B cell (primary cell): ENCODE measurements around the gene ZEB2. TPM values are rescaled to one million over a fixed set of nuclear protein-coding genes. Genes with fewer than 3 reads are reported as not detected.

ENCODE experiments used
- ATAC-seq: fragments of 200-7000 bp; cut with Tn5 transposase; one replicate; pipeline ENCODE4 v1.10.0; 2021; ENCODE audit warnings: low read depth, mild to moderate bottlenecking, moderate number of reproducible peaks, moderate library complexity
- CTCF ChIA-PET: fragments of 350-600 bp; sonication (Branson Sonifier 250); formaldehyde crosslinking; loops from one replicate; lab custom pipeline; 2021; ENCODE audit warnings: antibody characterized with exemption, inconsistent platforms; lab: Charles Lee
- POLR2A ChIA-PET: fragments of 350-600 bp; sonication (Branson Sonifier 250); formaldehyde crosslinking; loops from one replicate; lab custom pipeline; 2021; ENCODE audit warnings: antibody characterized with exemption; lab: Charles Lee
- DNase-seq: peaks from one replicate; pipeline ENCODE4 v3.0.0; 2013
- H2AFZ ChIP-seq: 2 replicates; pipeline ENCODE4 v1.6.1; 2012; ENCODE audit warnings: mild to moderate bottlenecking, low read depth, low read length; ENCODE audit not compliant: insufficient read depth, poor library complexity, severe bottlenecking
- H3K27ac ChIP-seq, 2 donors: 1 replicate in 1 of 2; 2 replicates in 1 of 2; pipeline ENCODE4 v1.5.1; 2012 to 2013; ENCODE audit warnings: low read length in 2 of 2, mild to moderate bottlenecking in 2 of 2, moderate library complexity in 1 of 2
- H3K27me3 ChIP-seq, 4 experiments: fragments of 200-600 bp in 1 of 4; sonication (generic) in 1 of 4; replicated peaks in 1 of 4; 1 replicate in 2 of 4; 2 replicates in 2 of 4; pipeline versions ENCODE4 v1.6.1 to v1.7.0; 2013 to 2016; ENCODE audit warnings: low read length in 3 of 4, mild to moderate bottlenecking in 2 of 4, mixed read lengths in 1 of 4, moderate library complexity in 1 of 4; ENCODE audit not compliant: insufficient read depth in 4 of 4, control insufficient read depth in 3 of 4; ENCODE audit errors: control extremely low read depth in 1 of 4
- H3K36me3 ChIP-seq, 2 experiments: replicated peaks in 1 of 2; 1 replicate in 1 of 2; 2 replicates in 1 of 2; pipeline versions ENCODE4 v1.6.1 to v1.7.1; 2013; ENCODE audit warnings: low read length in 1 of 2; ENCODE audit not compliant: insufficient read depth in 2 of 2, control insufficient read depth in 1 of 2; ENCODE audit errors: control extremely low read depth in 1 of 2, extremely low read depth in 1 of 2
- H3K4me1 ChIP-seq, 2 donors: fragments of 200-600 bp in 1 of 2; sonication (generic) in 1 of 2; 1 replicate in 1 of 2; 2 replicates in 1 of 2; pipeline versions ENCODE4 v1.5.1 to v1.6.1; 2013 to 2017; ENCODE audit warnings: low read length in 2 of 2; ENCODE audit not compliant: control insufficient read depth in 2 of 2, insufficient read depth in 2 of 2
- H3K4me2 ChIP-seq: replicated peaks from 2 replicates; pipeline ENCODE3; 2012; ENCODE audit warnings: mild to moderate bottlenecking, low read depth, low read length; ENCODE audit not compliant: poor library complexity, severe bottlenecking
- H3K4me3 ChIP-seq, 5 experiments: fragments of 200-600 bp in 1 of 5; sonication (generic) in 1 of 5; 1 replicate in 3 of 5; 2 replicates in 2 of 5; pipeline versions ENCODE4 v1.5.1 to v1.7.0; 2011 to 2016; ENCODE audit warnings: low read length in 4 of 5, mild to moderate bottlenecking in 4 of 5, low read depth in 2 of 5, control low read depth in 1 of 5, moderate library complexity in 1 of 5; ENCODE audit not compliant: insufficient read depth in 1 of 5; ENCODE audit errors: control extremely low read depth in 1 of 5, extremely low read depth in 1 of 5
- H3K79me2 ChIP-seq: fragments of 200-600 bp; sonication (generic); one replicate; pipeline ENCODE4 v1.6.0; 2016; ENCODE audit warnings: low read length; ENCODE audit not compliant: control insufficient read depth, insufficient read depth
- H3K9ac ChIP-seq: fragments of 200-600 bp; sonication (generic); 2 replicates; pipeline ENCODE4 v1.6.1; 2017; ENCODE audit warnings: mild to moderate bottlenecking, low read length, moderate library complexity
- H3K9me3 ChIP-seq, 3 donors: one replicate each; pipeline versions ENCODE4 v1.6.1 to v1.7.1; 2013; ENCODE audit warnings: low read length in 2 of 3; ENCODE audit not compliant: control insufficient read depth in 2 of 3, insufficient read depth in 1 of 3; ENCODE audit errors: control extremely low read depth in 1 of 3
- H4K20me1 ChIP-seq: 2 replicates; pipeline ENCODE4 v1.6.0; 2012; ENCODE audit warnings: mild to moderate bottlenecking, low read length; ENCODE audit not compliant: insufficient read depth, control insufficient read depth, poor library complexity, severe bottlenecking
- H3K27ac Mint-ChIP-seq: one replicate; pipeline ENCODE4 v1.8.0; 2021; ENCODE audit warnings: mixed read lengths
- H3K27me3 Mint-ChIP-seq: one replicate; pipeline ENCODE4 v1.8.0; 2021; ENCODE audit warnings: mixed read lengths
- H3K4me1 Mint-ChIP-seq: one replicate; pipeline ENCODE4 v1.8.0; 2021; ENCODE audit warnings: mixed read lengths
- H3K4me3 Mint-ChIP-seq: one replicate; pipeline ENCODE4 v1.8.0; 2021; ENCODE audit warnings: mixed read lengths
- H3K9me3 Mint-ChIP-seq: one replicate; pipeline ENCODE4 v1.8.0; 2022; ENCODE audit warnings: mixed read lengths; ENCODE audit not compliant: insufficient read depth
- EZH2 ChIP-seq: IDR thresholded peaks from 2 replicates; pipeline ENCODE4 v1.6.1; 2012; ENCODE audit warnings: borderline replicate concordance, low read depth, mild to moderate bottlenecking, moderate library complexity, low read length; ENCODE audit not compliant: insufficient read depth, poor library complexity, severe bottlenecking
- WGBS: methylation state at CpG from one replicate; pipeline ENCODE4 v1.1.5; 2013; ENCODE audit warnings: missing lambda C conversion rate; ENCODE audit not compliant: insufficient coverage; 5-methylcytosine and 5-hydroxymethylcytosine counted together
- intact Hi-C: fragments of 100-400 bp; cut with micrococcal nuclease; formaldehyde crosslinking; loops from one replicate; pipeline ENCODE4 v1.10.0; 2022
- polyA plus RNA-seq: library from polyadenylated mRNA; depleted of rRNA; stranded (reverse); fragments of >200 nt; gene quantifications from 2 replicates; pipeline ENCODE4 v1.2.3, GENCODE V29; 2012
- total RNA-seq, 2 donors: library from RNA; stranded (reverse); fragments of 120-200 nt in 1 of 2; gene quantifications; 1 replicate in 1 of 2; 2 replicates in 1 of 2; pipeline versions ENCODE4 v1.2.3 to v1.2.4, GENCODE V29; 2013 to 2022
- TF ChIP-seq, protein P1 (sequence below): fragments of 200-600 bp; IDR thresholded peaks from one replicate; pipeline ENCODE4 v1.8.0; 2022; ENCODE audit warnings: antibody characterized with exemption, mild to moderate bottlenecking

Gene ZEB2
- total and polyA plus RNA-seq, 2 donors (not counting 1 experiment from before 2014, with no cell fraction given), result 56.3 to 217 TPM

DNA sequence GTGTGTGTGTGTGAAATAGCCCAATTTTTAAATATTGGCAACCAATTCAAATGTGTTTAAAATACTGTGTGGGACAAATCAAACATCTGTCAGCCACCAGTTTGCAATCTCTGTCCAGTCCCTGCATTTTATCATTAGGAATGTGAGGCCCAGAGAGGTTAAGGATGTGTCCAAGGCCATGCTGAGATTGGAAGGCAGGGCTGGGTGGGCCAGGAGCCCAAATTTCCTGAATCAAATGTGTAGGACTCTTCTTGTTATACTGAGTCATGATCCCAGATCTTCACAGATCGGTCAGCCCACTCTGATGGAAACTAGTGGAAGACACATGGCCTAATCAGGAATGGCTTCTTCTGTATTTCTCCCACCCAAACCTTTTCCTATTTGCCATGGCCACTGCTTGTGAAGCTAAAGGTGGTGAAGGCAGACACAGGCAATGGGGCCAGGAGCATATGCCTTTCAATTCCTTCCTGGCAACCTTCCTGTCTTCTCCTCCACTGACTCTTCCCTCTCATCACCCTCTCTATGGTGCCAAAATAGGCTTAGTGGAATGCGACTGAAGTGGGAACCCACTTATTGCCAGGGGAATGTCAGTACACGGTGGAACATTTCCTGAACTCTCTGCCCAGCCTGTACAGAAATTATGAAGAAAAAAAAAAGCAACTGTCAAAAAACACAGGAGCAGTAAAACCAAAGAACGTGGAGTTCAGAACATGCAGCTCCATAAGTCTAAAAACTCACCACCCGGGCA is 35.5 kb downstream of the ZEB2 start:
- Histone ChIP-seq H3K4me1 (peaks cover 13 to 17% of the 10 kb centered on the region in 2 donors), H3K9me3 (no peaks in the 10 kb centered on the region), H3K27ac (peak overlapping the region in 1 of 2 donors; percentile 18), H4K20me1 (peaks cover 88% of the 10 kb centered on the region), H2AFZ (no peak overlapping the region), H3K9ac (no peak overlapping the region), H3K4me2 (no peak overlapping the region), H3K4me3 (no peak overlapping the region), H3K27me3 (no peaks in the 10 kb centered on the region), H3K79me2 (peaks cover 100% of the 10 kb centered on the region), H3K36me3 (peaks cover 11% of the 10 kb centered on the region in 2 experiments)
- POLR2A ChIA-PET, result no interaction called here
- CTCF ChIA-PET, result no interaction called here
- no peaks in the 10 kb centered on the region for H3K9me3 Mint-ChIP-seq
- no peak for DNase-seq
- no peak overlapping the region for H3K4me3 Mint-ChIP-seq
- no peak overlapping the region for H3K27ac Mint-ChIP-seq
- peaks cover 52% of the 10 kb centered on the region for H3K4me1 Mint-ChIP-seq
- no peak for TF ChIP-seq EZH2
- TF ChIP-seq, protein P1, sequence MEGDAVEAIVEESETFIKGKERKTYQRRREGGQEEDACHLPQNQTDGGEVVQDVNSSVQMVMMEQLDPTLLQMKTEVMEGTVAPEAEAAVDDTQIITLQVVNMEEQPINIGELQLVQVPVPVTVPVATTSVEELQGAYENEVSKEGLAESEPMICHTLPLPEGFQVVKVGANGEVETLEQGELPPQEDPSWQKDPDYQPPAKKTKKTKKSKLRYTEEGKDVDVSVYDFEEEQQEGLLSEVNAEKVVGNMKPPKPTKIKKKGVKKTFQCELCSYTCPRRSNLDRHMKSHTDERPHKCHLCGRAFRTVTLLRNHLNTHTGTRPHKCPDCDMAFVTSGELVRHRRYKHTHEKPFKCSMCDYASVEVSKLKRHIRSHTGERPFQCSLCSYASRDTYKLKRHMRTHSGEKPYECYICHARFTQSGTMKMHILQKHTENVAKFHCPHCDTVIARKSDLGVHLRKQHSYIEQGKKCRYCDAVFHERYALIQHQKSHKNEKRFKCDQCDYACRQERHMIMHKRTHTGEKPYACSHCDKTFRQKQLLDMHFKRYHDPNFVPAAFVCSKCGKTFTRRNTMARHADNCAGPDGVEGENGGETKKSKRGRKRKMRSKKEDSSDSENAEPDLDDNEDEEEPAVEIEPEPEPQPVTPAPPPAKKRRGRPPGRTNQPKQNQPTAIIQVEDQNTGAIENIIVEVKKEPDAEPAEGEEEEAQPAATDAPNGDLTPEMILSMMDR, result no peak
- intact Hi-C loops, result no loop called here
- no peak for ATAC-seq
- WGBS, result 80% methylated on average over 2 of the region's 5 CpGs
- H3K27me3 Mint-ChIP-seq, result no peaks in the 10 kb centered on the region

DNA sequence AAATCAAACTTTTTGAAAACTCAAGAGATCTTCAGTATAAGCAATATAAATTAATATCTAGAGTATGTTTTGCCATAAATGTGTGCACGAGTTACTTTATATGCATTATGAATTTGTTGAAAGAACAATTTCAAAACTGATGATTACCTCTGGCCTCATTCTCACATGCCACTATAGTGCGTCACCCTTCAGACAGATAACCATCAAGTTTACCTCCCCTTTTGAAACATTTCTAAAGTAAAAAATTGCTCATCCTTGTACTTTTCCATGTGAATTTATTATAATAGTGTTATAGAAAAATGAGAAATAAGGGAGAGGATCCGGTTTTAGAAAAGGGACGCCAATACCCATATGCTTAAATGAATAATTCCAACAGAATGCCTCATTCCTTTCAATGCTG is 38.3 kb downstream of the ZEB2 start:
- no peak for TF ChIP-seq EZH2
- TF ChIP-seq, protein P1, result no peak
- H3K4me2 ChIP-seq, result no peak overlapping the region
- no peak overlapping the region for H3K4me3 ChIP-seq
- ChIA-PET POLR2A (no interaction called here), CTCF (no interaction called here)
- peaks cover 24 to 27% of the 10 kb centered on the region in 2 donors for H3K4me1 ChIP-seq
- WGBS, result no CpG with 5 or more reads among the region's 4 CpGs
- H3K27ac ChIP-seq, result no peak overlapping the region
- Mint-ChIP-seq H3K4me3 (no peak overlapping the region), H3K27me3 (no peaks in the 10 kb centered on the region), H3K4me1 (peaks cover 58% of the 10 kb centered on the region), H3K9me3 (no peaks in the 10 kb centered on the region), H3K27ac (no peak overlapping the region)
- no peak for ATAC-seq
- H3K9me3 ChIP-seq, result no peaks in the 10 kb centered on the region
- intact Hi-C loops, result no loop called here
- H4K20me1 ChIP-seq, result peaks cover 88% of the 10 kb centered on the region
- H2AFZ ChIP-seq, result no peak overlapping the region
- peaks cover 97% of the 10 kb centered on the region for H3K79me2 ChIP-seq
- DNase-seq, result no peak
- no peak overlapping the region for H3K9ac ChIP-seq
- no peaks in the 10 kb centered on the region for H3K27me3 ChIP-seq
- H3K36me3 ChIP-seq, result peaks cover 14 to 20% of the 10 kb centered on the region in 2 experiments
